IPS-18a (cell line): Measurements from ENCODE around the gene TYRP1.

Source experiments
- H3K27ac ChIP-seq: one replicate; pipeline ENCODE4 v1.5.1; 2013; ENCODE audit warnings: low read length
- H3K27me3 ChIP-seq: one replicate; pipeline ENCODE4 v1.6.1; 2013; ENCODE audit warnings: mild to moderate bottlenecking, low read length; ENCODE audit not compliant: control insufficient read depth, insufficient read depth
- H3K36me3 ChIP-seq: one replicate; pipeline ENCODE4 v1.6.1; 2013; ENCODE audit warnings: low read depth, low read length; ENCODE audit not compliant: control insufficient read depth
- H3K4me1 ChIP-seq: one replicate; pipeline ENCODE4 v1.6.1; 2013; ENCODE audit warnings: low read depth, low read length; ENCODE audit not compliant: control insufficient read depth
- H3K4me3 ChIP-seq: one replicate; pipeline ENCODE4 v1.5.1; 2013; ENCODE audit warnings: low read length
- H3K9ac ChIP-seq: one replicate; pipeline ENCODE4 v1.6.1; 2013; ENCODE audit warnings: mild to moderate bottlenecking, low read length, moderate library complexity
- H3K9me3 ChIP-seq: one replicate; pipeline ENCODE4 v1.6.1; 2013; ENCODE audit warnings: low read depth, low read length; ENCODE audit not compliant: control insufficient read depth

The TYRP1 gene

GRCh38 chr9:12698266-12698665, 5.1 kb downstream of the TYRP1 start:
- Histone ChIP-seq H3K27ac (no peak overlapping the region), H3K27me3 (no peaks in the 10 kb centered on the region), H3K4me1 (no peaks in the 10 kb centered on the region), H3K36me3 (no peaks in the 10 kb centered on the region), H3K9me3 (no peaks in the 10 kb centered on the region), H3K9ac (no peak overlapping the region), H3K4me3 (no peak overlapping the region)

DNA sequence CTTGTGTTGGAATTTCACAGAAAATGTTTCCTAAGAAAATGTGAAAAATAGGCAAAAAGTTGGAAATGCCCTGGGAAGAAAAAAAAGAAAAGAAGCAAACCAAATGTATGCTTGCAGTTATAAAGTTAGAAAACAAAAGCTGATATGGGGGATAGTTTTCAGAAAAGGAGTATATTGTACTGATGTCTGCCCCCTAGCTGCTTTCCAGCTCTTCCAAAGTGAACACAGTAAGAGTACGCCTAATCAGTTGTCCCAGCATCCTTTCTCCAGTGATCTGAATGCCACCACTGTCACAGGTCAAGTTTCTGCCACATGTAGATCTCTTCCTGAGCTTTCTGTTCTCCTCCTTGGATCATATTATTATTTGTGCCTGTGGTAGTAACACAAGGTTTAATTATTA, 5.8 kb downstream of the TYRP1 start:
- no peak overlapping the region for H3K27ac ChIP-seq
- H3K4me3 ChIP-seq = no peak overlapping the region
- no peaks in the 10 kb centered on the region for H3K36me3 ChIP-seq
- no peaks in the 10 kb centered on the region for H3K9me3 ChIP-seq
- no peak overlapping the region for H3K9ac ChIP-seq
- H3K27me3 ChIP-seq = no peaks in the 10 kb centered on the region
- no peaks in the 10 kb centered on the region for H3K4me1 ChIP-seq

DNA sequence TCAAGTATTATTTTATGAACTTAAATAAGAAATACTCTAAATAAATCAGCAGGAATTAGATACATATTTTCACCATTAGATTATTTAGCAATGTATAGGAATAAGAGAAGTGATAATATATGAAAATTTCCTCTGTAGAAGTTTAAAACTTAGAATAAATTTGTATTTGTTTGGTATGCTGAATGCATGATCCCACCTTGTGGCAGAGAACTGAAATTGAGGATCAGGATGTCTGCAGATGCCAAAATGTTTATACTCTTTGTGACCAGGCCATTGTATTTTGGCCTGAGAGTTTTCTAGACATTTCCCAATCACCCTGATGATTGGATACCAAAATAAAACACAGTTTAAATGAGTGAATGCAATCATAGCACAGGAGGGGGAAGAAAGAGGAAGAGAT, 6.3 kb downstream of the TYRP1 start:
- H3K9me3 ChIP-seq = no peaks in the 10 kb centered on the region
- no peaks in the 10 kb centered on the region for H3K4me1 ChIP-seq
- no peak overlapping the region for H3K27ac ChIP-seq
- H3K27me3 ChIP-seq = no peaks in the 10 kb centered on the region
- H3K9ac ChIP-seq = no peak overlapping the region
- H3K36me3 ChIP-seq = no peaks in the 10 kb centered on the region
- no peak overlapping the region for H3K4me3 ChIP-seq

GRCh38 chr9:12701126-12701525, 7.9 kb downstream of the TYRP1 start:
- no peaks in the 10 kb centered on the region for H3K9me3 ChIP-seq
- no peak overlapping the region for H3K9ac ChIP-seq
- H3K36me3 ChIP-seq = no peaks in the 10 kb centered on the region
- H3K4me1 ChIP-seq = no peaks in the 10 kb centered on the region
- H3K27ac ChIP-seq = no peak overlapping the region
- H3K27me3 ChIP-seq = no peaks in the 10 kb centered on the region
- H3K4me3 ChIP-seq = no peak overlapping the region

DNA sequence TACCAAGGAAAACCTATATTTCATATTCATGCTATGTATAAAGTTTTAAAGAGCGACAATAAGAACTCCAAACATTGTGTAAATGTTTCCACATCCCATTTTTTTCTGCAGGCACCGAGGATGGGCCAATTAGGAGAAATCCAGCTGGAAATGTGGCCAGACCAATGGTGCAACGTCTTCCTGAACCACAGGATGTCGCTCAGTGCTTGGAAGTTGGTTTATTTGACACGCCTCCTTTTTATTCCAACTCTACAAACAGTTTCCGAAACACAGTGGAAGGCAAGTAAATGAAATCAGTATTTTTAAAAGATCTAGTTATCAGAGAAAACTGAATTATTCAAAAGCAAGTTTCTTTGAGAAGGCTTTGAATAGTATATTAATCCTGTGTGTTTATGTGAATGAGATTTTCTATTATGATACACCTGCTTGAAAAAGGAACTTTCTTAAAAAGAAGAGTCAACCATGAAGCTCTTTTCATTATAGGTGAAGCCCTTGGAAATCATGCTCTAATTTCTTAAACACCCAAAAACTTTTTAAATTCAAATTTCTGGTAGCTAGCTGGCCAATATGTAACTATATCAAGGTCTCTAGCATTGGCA, 9.1 kb downstream of the TYRP1 start:
- H3K27me3 ChIP-seq = no peaks in the 10 kb centered on the region

GRCh38 chr9:12703996-12704395, 10.8 kb downstream of the TYRP1 start:
- H3K9me3 ChIP-seq = no peaks in the 10 kb centered on the region
- H3K36me3 ChIP-seq = no peaks in the 10 kb centered on the region
- H3K9ac ChIP-seq = no peak overlapping the region

More for the DNA sequence above, 9.1 kb downstream of the TYRP1 start:
- no peaks in the 10 kb centered on the region for H3K36me3 ChIP-seq
- H3K4me1 ChIP-seq = no peaks in the 10 kb centered on the region
- no peak overlapping the region for H3K4me3 ChIP-seq
- no peak overlapping the region for H3K27ac ChIP-seq
- H3K9ac ChIP-seq = no peak overlapping the region
- H3K9me3 ChIP-seq = no peaks in the 10 kb centered on the region

GRCh38 chr9:12705738-12706391, 12.7 kb downstream of the TYRP1 start:
- H3K9ac ChIP-seq = no peak overlapping the region
- H3K27me3 ChIP-seq = no peaks in the 10 kb centered on the region
- H3K4me3 ChIP-seq = no peak overlapping the region
- H3K36me3 ChIP-seq = no peaks in the 10 kb centered on the region
- H3K4me1 ChIP-seq = no peaks in the 10 kb centered on the region
- no peaks in the 10 kb centered on the region for H3K9me3 ChIP-seq
- H3K27ac ChIP-seq = no peak overlapping the region

More at GRCh38 chr9:12703996-12704395, 10.8 kb downstream of the TYRP1 start:
- H3K27ac ChIP-seq = no peak overlapping the region
- H3K27me3 ChIP-seq = no peaks in the 10 kb centered on the region
- H3K4me3 ChIP-seq = no peak overlapping the region
- H3K4me1 ChIP-seq = no peaks in the 10 kb centered on the region

GRCh38 chr9:12708562-12709298, 15.5 kb downstream of the TYRP1 start:
- no peak overlapping the region for H3K4me3 ChIP-seq
- H3K36me3 ChIP-seq = no peaks in the 10 kb centered on the region
- H3K27ac ChIP-seq = no peak overlapping the region
- no peaks in the 10 kb centered on the region for H3K9me3 ChIP-seq
- no peak overlapping the region for H3K9ac ChIP-seq
- no peaks in the 10 kb centered on the region for H3K4me1 ChIP-seq
- no peaks in the 10 kb centered on the region for H3K27me3 ChIP-seq

GRCh38 chr9:12712532-12712931, 19.3 kb downstream of the TYRP1 start:
- no peak overlapping the region for H3K27ac ChIP-seq
- no peaks in the 10 kb centered on the region for H3K9me3 ChIP-seq
- no peak overlapping the region for H3K9ac ChIP-seq
- no peaks in the 10 kb centered on the region for H3K4me1 ChIP-seq
- H3K27me3 ChIP-seq = no peaks in the 10 kb centered on the region
- no peak overlapping the region for H3K4me3 ChIP-seq
- H3K36me3 ChIP-seq = no peaks in the 10 kb centered on the region

GRCh38 chr9:12715268-12715667, 22.1 kb downstream of the TYRP1 start:
- Histone ChIP-seq H3K36me3 (no peaks in the 10 kb centered on the region), H3K4me3 (no peak overlapping the region), H3K9ac (no peak overlapping the region), H3K9me3 (no peaks in the 10 kb centered on the region), H3K27ac (no peak overlapping the region), H3K27me3 (no peaks in the 10 kb centered on the region), H3K4me1 (peaks cover 13% of the 10 kb centered on the region)

GRCh38 chr9:12716823-12717600, 23.8 kb downstream of the TYRP1 start:
- Histone ChIP-seq H3K27me3 (no peaks in the 10 kb centered on the region), H3K36me3 (no peaks in the 10 kb centered on the region), H3K27ac (no peak overlapping the region), H3K4me3 (no peak overlapping the region), H3K4me1 (peaks cover 13% of the 10 kb centered on the region), H3K9ac (no peak overlapping the region), H3K9me3 (no peaks in the 10 kb centered on the region)
